CD1c-positive myeloid dendritic cell (primary cell): ENCODE data around the gene UGT2B28.
"Not testable (repeated sequence)": the region's sequence is repeated elsewhere in the genome, so short reads cannot be mapped to it uniquely, and the experiment has no call there.

Experiments used
- DNase-seq: peaks from one replicate; pipeline ENCODE4 v3.0.0-alpha.2; 2016; ENCODE audit errors: extremely low spot score

The UGT2B28 gene

DNA sequence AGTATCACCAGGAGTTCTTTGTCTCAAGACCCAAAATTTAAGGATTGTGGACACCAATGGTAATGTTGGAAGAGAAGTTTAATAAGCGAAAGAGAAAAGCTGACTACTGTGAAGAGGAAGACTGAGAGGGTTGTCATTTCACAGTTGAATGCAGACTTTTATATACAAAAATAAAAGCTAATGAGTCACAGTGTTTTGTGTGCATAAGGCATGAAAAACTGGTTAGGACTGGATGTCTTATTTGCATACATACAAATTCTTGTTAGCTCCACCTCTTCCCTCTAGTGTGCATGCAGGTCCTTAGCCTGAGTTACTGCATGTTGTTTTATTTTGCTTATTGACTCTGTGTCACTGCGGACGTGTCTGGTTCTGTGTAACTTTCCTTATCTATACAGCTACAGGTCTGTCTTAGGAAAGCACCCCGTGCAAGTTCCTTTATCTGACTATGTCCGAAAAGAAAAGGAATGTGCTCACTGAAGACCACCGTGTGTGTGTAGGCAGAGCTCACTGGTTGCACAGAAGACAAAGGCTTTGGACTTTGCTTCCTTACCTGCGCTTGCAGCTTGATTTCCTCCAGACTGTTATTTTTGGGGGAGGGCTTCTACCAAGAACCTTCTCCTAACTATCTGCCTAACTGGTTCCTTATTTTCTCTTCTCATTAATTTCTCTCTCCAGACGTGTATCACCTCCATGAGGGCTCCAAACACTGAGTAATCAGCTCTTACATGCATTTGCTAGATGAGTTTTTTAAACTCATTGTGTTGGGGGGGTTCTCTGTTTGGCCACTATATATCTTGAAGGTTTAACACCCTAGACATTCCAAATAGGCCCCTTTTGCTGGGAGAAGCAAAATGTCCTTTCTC lies 63.5 kb downstream of the UGT2B28 start:
- not testable (repeated sequence) for DNase-seq
